Measurements from ENCODE around the gene CPLANE1. TPM values are rescaled to one million over a fixed set of nuclear protein-coding genes. Genes with fewer than 3 reads are reported as not detected.
"Not testable (repeated sequence)": the region's sequence is repeated elsewhere in the genome, so short reads cannot be mapped to it uniquely, and the experiment has no call there.

The CPLANE1 gene
- total RNA-seq, 1 experiment from 2014 or later = 0.97 TPM

GRCh38 chr5:37208883-37209797 is 40.0 kb downstream of the CPLANE1 start:
- no peak for DNase-seq (ENCODE audit: low spot score)

- DNase-seq (ENCODE audit: low spot score) = no peak
These were observed 41.4 kb downstream of the CPLANE1 start for GRCh38 chr5:37207802-37208201.

- DNase-seq (ENCODE audit: low spot score) = no peak
These were observed 42.4 kb downstream of the CPLANE1 start for GRCh38 chr5:37206736-37207135.

GRCh38 chr5:37198842-37199241 is 50.3 kb downstream of the CPLANE1 start:
- no peak for DNase-seq (ENCODE audit: low spot score)

GRCh38 chr5:37198061-37198460 is 51.1 kb downstream of the CPLANE1 start:
- no peak for DNase-seq (ENCODE audit: low spot score)

- DNase-seq (ENCODE audit: low spot score) = no peak
These were observed 51.7 kb downstream of the CPLANE1 start for GRCh38 chr5:37197340-37198050.

GRCh38 chr5:37190592-37190991 is 58.6 kb downstream of the CPLANE1 start:
- DNase-seq (ENCODE audit: low spot score) = no peak

GRCh38 chr5:37189355-37189754 is 59.8 kb downstream of the CPLANE1 start:
- DNase-seq (ENCODE audit: low spot score) = no peak

- no peak for DNase-seq (ENCODE audit: low spot score)
These were observed 61.7 kb downstream of the CPLANE1 start for GRCh38 chr5:37187465-37187977.

GRCh38 chr5:37184748-37185364 is 64.3 kb downstream of the CPLANE1 start:
- no peak for DNase-seq (ENCODE audit: low spot score)

GRCh38 chr5:37182667-37183066 is 66.5 kb downstream of the CPLANE1 start:
- DNase-seq (ENCODE audit: low spot score) = no peak

GRCh38 chr5:37174928-37175327 is 74.2 kb downstream of the CPLANE1 start:
- DNase-seq (ENCODE audit: low spot score) = no peak

GRCh38 chr5:37172957-37173356 is 76.2 kb downstream of the CPLANE1 start:
- DNase-seq (ENCODE audit: low spot score) = no peak

GRCh38 chr5:37170856-37171255 is 78.3 kb downstream of the CPLANE1 start:
- no peak for DNase-seq (ENCODE audit: low spot score)

GRCh38 chr5:37166197-37166596 is 83.0 kb downstream of the CPLANE1 start:
- DNase-seq (ENCODE audit: low spot score) = no peak

- DNase-seq (ENCODE audit: low spot score) = no peak
These were observed 83.4 kb downstream of the CPLANE1 start for GRCh38 chr5:37165761-37166160.

- no peak for DNase-seq (ENCODE audit: low spot score)
These were observed 95.5 kb downstream of the CPLANE1 start for GRCh38 chr5:37153661-37154060.

- no peak for DNase-seq (ENCODE audit: low spot score)
These were observed 102.3 kb downstream of the CPLANE1 start for GRCh38 chr5:37146896-37147295.

- DNase-seq (ENCODE audit: low spot score) = no peak
These were observed 112.5 kb downstream of the CPLANE1 start for GRCh38 chr5:37136694-37137093.

GRCh38 chr5:37135312-37135711 is 113.9 kb downstream of the CPLANE1 start:
- not testable (repeated sequence) for DNase-seq (ENCODE audit: low spot score)

GRCh38 chr5:37133939-37134338 is 115.2 kb downstream of the CPLANE1 start:
- DNase-seq (ENCODE audit: low spot score) = no peak

GRCh38 chr5:37132646-37133045 is 116.5 kb downstream of the CPLANE1 start:
- DNase-seq (ENCODE audit: low spot score) = no peak
